Peyer's patch (tissue), 4 donors: Measurements from ENCODE around the gene GALM.

ENCODE experiments used
- CTCF ChIP-seq, 6 experiments: fragments of 450-650 bp in 4 of 6; fragments of 200-600 bp in 2 of 6; sonication (generic) in 1 of 6; IDR thresholded peaks; one replicate each; pipeline ENCODE4 v1.5.1; 2017 to 2019; ENCODE audit warnings: antibody characterized with exemption in 6 of 6, mild to moderate bottlenecking in 3 of 6, moderate library complexity in 1 of 6
- POLR2A ChIP-seq, 2 donors: fragments of 450-650 bp; IDR thresholded peaks; one replicate each; pipeline ENCODE4 v1.5.1; 2017; ENCODE audit warnings: antibody characterized with exemption in 2 of 2, mild to moderate bottlenecking in 2 of 2, moderate library complexity in 2 of 2

- no peak for TF ChIP-seq CTCF (IDR thresholded peaks at IDR 0.05)
- no peak for TF ChIP-seq POLR2A (IDR thresholded peaks at IDR 0.05)
These were observed 6.0 kb downstream of the GALM start for GRCh38 chr2:38671946-38672345.
